Measurements from ENCODE around the gene C20orf204.

DNA sequence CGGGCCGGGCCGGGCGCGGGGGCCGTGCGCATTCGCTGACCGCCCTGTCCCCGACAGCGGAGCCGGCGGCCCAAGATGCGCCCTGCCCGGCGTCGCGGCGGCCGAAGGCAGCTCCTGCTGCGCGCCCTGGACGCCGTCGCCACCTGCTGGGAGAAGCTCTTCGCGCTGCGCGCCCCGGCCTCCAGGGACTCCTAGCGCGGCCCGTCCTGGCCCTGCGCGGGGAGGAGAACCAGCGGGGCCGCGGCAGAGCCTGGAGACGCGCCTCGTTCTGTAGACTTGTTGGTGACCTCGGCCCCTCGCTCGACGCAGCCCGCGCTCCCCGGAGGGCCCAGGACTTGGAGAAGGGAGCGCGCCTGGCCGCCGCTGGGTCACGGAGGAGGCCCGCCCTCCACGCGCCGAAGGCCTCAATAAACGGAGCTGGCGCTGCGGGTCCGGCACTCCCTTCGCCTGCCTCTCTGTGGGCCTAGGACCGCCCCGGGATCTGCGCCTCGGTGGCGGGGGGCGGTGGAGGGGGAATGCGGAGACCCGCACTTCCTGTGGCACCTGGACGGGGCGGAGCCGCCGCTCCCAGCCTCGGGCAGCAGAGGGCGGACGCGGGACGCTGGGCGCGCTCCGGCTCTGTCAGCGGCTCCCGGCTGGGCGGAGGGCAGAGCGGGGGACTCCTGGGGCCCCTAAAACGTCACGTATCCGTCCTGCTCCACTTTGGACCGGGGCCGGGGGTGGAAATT, 2.7 kb downstream of the C20orf204 start:
- TF ChIP-seq YY1 (IDR thresholded peaks at IDR 0.05; ENCODE audit: borderline replicate concordance in 1 of 3, control insufficient read depth in 1 of 3, extremely low read depth in 1 of 3, insufficient read depth in 3 of 3, insufficient read length in 1 of 3, insufficient replicate concordance in 2 of 3, low read depth in 1 of 3, low read length in 2 of 3) (peak in 2 of 3 experiments; percentile 30 to 46), RFX1 (IDR thresholded peaks at IDR 0.05) (no peak), EGR1 (conservative IDR thresholded peaks at IDR 0.05) (0 out of 2 replicates have a peak, but pooled peaks have one; percentile 16), PHB2 (IDR thresholded peaks at IDR 0.05; ENCODE audit: low read depth) (no peak), SRSF3 (IDR thresholded peaks at IDR 0.05; ENCODE audit: insufficient read depth, low read length) (no peak), SMARCA4 (IDR thresholded peaks at IDR 0.05) (no peak), BCL6 (CRISPR knock-in tag; IDR thresholded peaks at IDR 0.05) (no peak), SLC30A9 (CRISPR knock-in tag; IDR thresholded peaks at IDR 0.05) (no peak), SIN3A (IDR thresholded peaks at IDR 0.05; ENCODE audit: borderline replicate concordance in 2 of 2, control insufficient read depth in 1 of 2, low read depth in 2 of 2, low read length in 2 of 2) (no peak; a peak in 1 of 4 replicates), BHLHE40 (IDR thresholded peaks at IDR 0.05; ENCODE audit: low read length) (no peak), TEAD1 (CRISPR knock-in tag; IDR thresholded peaks at IDR 0.05) (peak in 1 of 2 experiments; percentile 88; a peak in 2 of 4 replicates)
- TF ChIP-seq, protein P1, sequence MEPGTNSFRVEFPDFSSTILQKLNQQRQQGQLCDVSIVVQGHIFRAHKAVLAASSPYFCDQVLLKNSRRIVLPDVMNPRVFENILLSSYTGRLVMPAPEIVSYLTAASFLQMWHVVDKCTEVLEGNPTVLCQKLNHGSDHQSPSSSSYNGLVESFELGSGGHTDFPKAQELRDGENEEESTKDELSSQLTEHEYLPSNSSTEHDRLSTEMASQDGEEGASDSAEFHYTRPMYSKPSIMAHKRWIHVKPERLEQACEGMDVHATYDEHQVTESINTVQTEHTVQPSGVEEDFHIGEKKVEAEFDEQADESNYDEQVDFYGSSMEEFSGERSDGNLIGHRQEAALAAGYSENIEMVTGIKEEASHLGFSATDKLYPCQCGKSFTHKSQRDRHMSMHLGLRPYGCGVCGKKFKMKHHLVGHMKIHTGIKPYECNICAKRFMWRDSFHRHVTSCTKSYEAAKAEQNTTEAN (CRISPR knock-in tag; IDR thresholded peaks at IDR 0.05), result no peak
